SK-N-SH (cell line): ENCODE measurements around the gene TMEM80. TPM values are rescaled to one million over a fixed set of nuclear protein-coding genes. Genes with fewer than 3 reads are reported as not detected.
A peak's percentile ranks its signal among the peaks of the same experiment; 100 is the strongest.

ENCODE experiments used
- CTCF ChIA-PET: fragments of 300-600, 350-600 bp; formaldehyde crosslinking; extraction: SDS; loops from one replicate; lab custom pipeline; 2021; lab: Yijun Ruan, JAX
- POLR2A ChIA-PET: fragments of 350-600 bp; sonication (Branson Sonifier 250); formaldehyde crosslinking; extraction: SDS; loops from one replicate; lab custom pipeline; 2020; ENCODE audit warnings: antibody characterized with exemption, inconsistent platforms; lab: Yijun Ruan, JAX
- DNase-seq: peaks from one replicate; pipeline ENCODE4 v3.0.0; 2012
- H2AFZ ChIP-seq: fragments of 200-600 bp; sonication (generic); 2 replicates; pipeline ENCODE4 v1.8.1; 2016; ENCODE audit warnings: antibody characterized with exemption, mild to moderate bottlenecking, low read depth
- H3F3A ChIP-seq: fragments of 200-600 bp; sonication (generic); replicated peaks from 2 replicates; pipeline ENCODE3; 2016; ENCODE audit warnings: antibody characterized with exemption, mild to moderate bottlenecking; ENCODE audit not compliant: insufficient read depth
- H3K27ac ChIP-seq, 2 experiments: fragments of 200-500 bp in 1 of 2; fragments of 200-600 bp in 1 of 2; sonication (Bioruptor generic) in 1 of 2; sonication (generic), shearing (Covaris generic) in 1 of 2; 2 replicates each; pipeline versions ENCODE4 v1.5.1 to v1.6.1; 2014 to 2016; ENCODE audit warnings: low read depth in 2 of 2, inconsistent platforms in 1 of 2, low read length in 1 of 2, mild to moderate bottlenecking in 1 of 2, mixed read lengths in 1 of 2
- H3K27me3 ChIP-seq: fragments of 200-600 bp; sonication (generic), shearing (Covaris generic); 2 replicates; pipeline ENCODE4 v1.6.1; 2016; ENCODE audit warnings: mixed run types; ENCODE audit not compliant: insufficient read depth
- H3K36me3 ChIP-seq, 2 experiments: fragments of 200-500 bp in 1 of 2; fragments of 200-600 bp in 1 of 2; sonication (Bioruptor generic) in 1 of 2; sonication (generic) in 1 of 2; replicated peaks in 1 of 2; 2 replicates each; pipeline versions ENCODE3 to v1.5.1; 2014 to 2016; ENCODE audit warnings: low read length in 1 of 2, mild to moderate bottlenecking in 1 of 2; ENCODE audit not compliant: insufficient read depth in 2 of 2, control insufficient read depth in 1 of 2
- H3K4me1 ChIP-seq, 2 experiments: fragments of 200-500 bp in 1 of 2; fragments of 200-600 bp in 1 of 2; sonication (Bioruptor generic) in 1 of 2; sonication (generic), shearing (Covaris generic) in 1 of 2; 2 replicates each; pipeline versions ENCODE4 v1.5.1 to v1.6.1; 2014 to 2016; ENCODE audit warnings: low read depth in 1 of 2, low read length in 1 of 2, mixed run types in 1 of 2; ENCODE audit not compliant: insufficient read depth in 2 of 2, control insufficient read depth in 1 of 2
- H3K4me2 ChIP-seq: fragments of 200-600 bp; sonication (generic), shearing (Covaris generic); 2 replicates; pipeline ENCODE4 v1.6.1; 2017; ENCODE audit warnings: mixed run types
- H3K4me3 ChIP-seq, 2 experiments: fragments of 200-500 bp in 1 of 2; fragments of 200-600 bp in 1 of 2; sonication (Bioruptor generic) in 1 of 2; sonication (generic), shearing (Covaris generic) in 1 of 2; 2 replicates each; pipeline versions ENCODE4 v1.5.1 to v1.8.1; 2014 to 2016; ENCODE audit warnings: low read depth in 2 of 2, inconsistent platforms in 1 of 2, low read length in 1 of 2, mild to moderate bottlenecking in 1 of 2, mixed read lengths in 1 of 2, moderate library complexity in 1 of 2
- H3K79me2 ChIP-seq: fragments of 200-600 bp; sonication (generic); 2 replicates; pipeline ENCODE4 v1.8.1; 2017; ENCODE audit warnings: mild to moderate bottlenecking; ENCODE audit not compliant: insufficient read depth
- H3K9ac ChIP-seq: fragments of 200-600 bp; sonication (generic); 2 replicates; pipeline ENCODE4 v1.6.1; 2017; ENCODE audit warnings: mixed run types
- H3K9me2 ChIP-seq: fragments of 200-600 bp; sonication (generic); 2 replicates; pipeline ENCODE4 v1.6.1; 2017; ENCODE audit warnings: mixed run types
- H3K9me3 ChIP-seq: fragments of 200-600 bp; sonication (generic); 2 replicates; pipeline ENCODE4 v1.6.1; 2017; ENCODE audit warnings: mixed run types, mild to moderate bottlenecking, moderate library complexity
- H4K20me1 ChIP-seq: fragments of 200-600 bp; sonication (generic); 2 replicates; pipeline ENCODE4 v1.6.1; 2017; ENCODE audit warnings: mild to moderate bottlenecking, mixed run types; ENCODE audit not compliant: insufficient read depth
- CHD2 ChIP-seq: fragments of 150-350 bp; IDR thresholded peaks from 2 replicates; pipeline ENCODE4 v1.6.1; 2018; ENCODE audit warnings: low read length; ENCODE audit not compliant: partially characterized antibody
- EP300 ChIP-seq, 2 experiments: IDR thresholded peaks; 2 replicates each; pipeline versions ENCODE4 v1.4.0 to v1.6.1; 2012; ENCODE audit warnings: borderline replicate concordance in 1 of 2, low read depth in 1 of 2, low read length in 1 of 2
- EZH2phosphoT487 ChIP-seq: fragments of 200-600 bp; sonication (generic); IDR thresholded peaks from 2 replicates; pipeline ENCODE4 v1.6.1; 2017; ENCODE audit warnings: low read depth, mixed run types, mild to moderate bottlenecking, antibody characterized with exemption, moderate library complexity, borderline replicate concordance
- FOXJ3 ChIP-seq: sonication (generic); formaldehyde crosslinking; IDR thresholded peaks from 2 replicates; pipeline ENCODE4 v1.5.1; 2020; ENCODE audit warnings: mild to moderate bottlenecking, missing genetic modification reagents
- GABPA ChIP-seq: IDR thresholded peaks from 2 replicates; pipeline ENCODE4 v1.4.0; 2012; ENCODE audit warnings: low read depth, mild to moderate bottlenecking
- GATA2 ChIP-seq: sonication (generic); formaldehyde crosslinking; IDR thresholded peaks from 2 replicates; pipeline ENCODE4 v1.5.0; 2020; ENCODE audit warnings: mild to moderate bottlenecking, missing genetic modification reagents
- JUND ChIP-seq: IDR thresholded peaks from 2 replicates; pipeline ENCODE4 v1.4.0; 2012
- MXI1 ChIP-seq: IDR thresholded peaks from 2 replicates; pipeline ENCODE4 v1.6.1; 2012; ENCODE audit warnings: mild to moderate bottlenecking, low read depth, low read length, improper control_type of control experiment
- NRF1 ChIP-seq: IDR thresholded peaks from 2 replicates; pipeline ENCODE4 v1.6.1; 2012; ENCODE audit warnings: low read depth, mild to moderate bottlenecking, low read length
- POLR2AphosphoS5 ChIP-seq: IDR thresholded peaks from 2 replicates; pipeline ENCODE4 v1.6.1; 2012; ENCODE audit warnings: low read depth, low read length
- RAD21 ChIP-seq: IDR thresholded peaks from 2 replicates; pipeline ENCODE4 v1.6.1; 2012; ENCODE audit warnings: mild to moderate bottlenecking, low read length
- RCOR1 ChIP-seq: fragments of 150-350 bp; IDR thresholded peaks from 2 replicates; pipeline ENCODE4 v1.6.1; 2017; ENCODE audit warnings: antibody characterized with exemption, low read length
- REST ChIP-seq: IDR thresholded peaks from 2 replicates; pipeline ENCODE4 v1.6.1; 2012; ENCODE audit warnings: mild to moderate bottlenecking, low read depth, low read length, moderate library complexity
- TAF1 ChIP-seq: IDR thresholded peaks from 2 replicates; pipeline ENCODE4 v1.6.1; 2012; ENCODE audit warnings: low read depth, mild to moderate bottlenecking, low read length, moderate library complexity, borderline replicate concordance
- YY1 ChIP-seq: IDR thresholded peaks from 2 replicates; pipeline ENCODE4 v1.4.0; 2012; ENCODE audit warnings: low read depth, mild to moderate bottlenecking
- WGBS: methylation state at CpG from one replicate; pipeline ENCODE4 v1.1.6; 2017; ENCODE audit warnings: low lambda C conversion rate; 5-methylcytosine and 5-hydroxymethylcytosine counted together
- polyA plus RNA-seq, 3 experiments: library from polyadenylated mRNA; depleted of rRNA; stranded (reverse); fragments of >200 nt; gene quantifications; 2 replicates each; pipeline ENCODE4 v1.2.3, GENCODE V29; 2012
- TF ChIP-seq, protein P1 (sequence below): IDR thresholded peaks from 2 replicates; pipeline ENCODE4 v1.4.0; 2012; ENCODE audit warnings: low read depth, borderline replicate concordance
- TF ChIP-seq, protein P2 (sequence below): IDR thresholded peaks from 2 replicates; pipeline ENCODE4 v1.4.0; 2012; ENCODE audit warnings: low read depth
- TF ChIP-seq, protein P3 (sequence below): fragments of 150-350 bp; IDR thresholded peaks from 2 replicates; pipeline ENCODE4 v1.6.1; 2017; ENCODE audit warnings: antibody characterized with exemption, low read length, low read depth, borderline replicate concordance

TMEM80 gene
- polyA plus RNA-seq, 1 of the 3 experiments (the other 2 are of a cell fraction) = 40.4 TPM

DNA sequence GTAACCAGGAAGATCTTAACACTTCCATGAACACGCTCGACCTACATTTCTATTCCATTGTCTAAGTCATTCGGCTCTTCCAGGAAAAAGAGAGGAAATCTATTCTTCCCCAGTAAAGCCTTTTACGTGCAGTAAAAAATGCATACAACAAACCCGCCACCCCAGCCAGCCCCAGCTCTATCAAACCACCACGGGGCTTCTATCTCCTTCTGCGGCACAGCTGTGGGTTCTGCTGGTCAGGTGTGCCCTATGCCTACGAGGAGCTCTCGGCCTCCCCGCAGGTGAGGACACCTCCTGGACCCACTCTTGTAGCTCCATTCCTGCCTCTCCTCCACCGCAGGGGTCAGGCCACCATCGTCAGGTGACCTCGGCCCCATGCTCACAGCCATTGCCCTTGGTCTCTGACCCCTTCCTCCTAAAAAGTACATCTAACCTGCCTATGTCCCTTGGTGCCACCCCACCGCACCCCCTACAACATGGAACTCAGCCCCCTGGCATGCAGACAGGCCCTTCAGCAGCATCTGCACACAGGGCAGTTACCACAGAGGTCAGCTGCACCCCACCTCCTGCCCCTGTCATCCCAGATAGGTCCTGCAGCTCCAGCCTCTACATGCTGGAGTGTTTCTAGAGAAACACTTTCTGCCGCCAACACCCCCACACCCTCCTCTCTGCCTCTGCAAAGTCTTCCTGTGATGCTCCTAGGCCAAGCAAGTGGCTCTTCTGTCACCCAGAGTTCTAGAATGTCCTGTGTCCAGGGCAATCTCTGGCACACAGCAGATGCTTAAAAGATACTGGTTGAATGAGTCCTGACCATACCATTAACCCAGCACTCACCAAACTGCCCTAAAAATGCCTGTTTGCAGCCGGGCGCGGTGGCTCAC lies 3.7 kb upstream of the TMEM80 start:
- WGBS = 93% methylated on average over 17 of the region's 18 CpGs
- no peak for TF ChIP-seq JUND
- Histone ChIP-seq H3F3A (no peaks in the 10 kb centered on the region), H2AFZ (no peak overlapping the region), H3K9ac (no peak overlapping the region), H3K79me2 (peaks cover 38% of the 10 kb centered on the region), H3K9me3 (no peaks in the 10 kb centered on the region), H3K4me2 (no peak overlapping the region), H3K4me3 (no peak overlapping the region), H3K9me2 (no peaks in the 10 kb centered on the region), H3K36me3 (peaks cover 3 to 18% of the 10 kb centered on the region in 2 experiments), H4K20me1 (peaks cover 11% of the 10 kb centered on the region), H3K4me1 (peaks cover 13 to 17% of the 10 kb centered on the region in 2 experiments; a peak in 2 of 4 replicates), H3K27ac (no peak overlapping the region), H3K27me3 (no peaks in the 10 kb centered on the region)
- no peak for DNase-seq
- ChIA-PET POLR2A (no interaction called here), CTCF (interaction anchor here (1.1 to 11.4 kb wide), 4 partner anchors 17 to 137 kb away, joined by 3 to 122 read pairs (median 3); no protein-coding TSS in a partner anchor)

DNA sequence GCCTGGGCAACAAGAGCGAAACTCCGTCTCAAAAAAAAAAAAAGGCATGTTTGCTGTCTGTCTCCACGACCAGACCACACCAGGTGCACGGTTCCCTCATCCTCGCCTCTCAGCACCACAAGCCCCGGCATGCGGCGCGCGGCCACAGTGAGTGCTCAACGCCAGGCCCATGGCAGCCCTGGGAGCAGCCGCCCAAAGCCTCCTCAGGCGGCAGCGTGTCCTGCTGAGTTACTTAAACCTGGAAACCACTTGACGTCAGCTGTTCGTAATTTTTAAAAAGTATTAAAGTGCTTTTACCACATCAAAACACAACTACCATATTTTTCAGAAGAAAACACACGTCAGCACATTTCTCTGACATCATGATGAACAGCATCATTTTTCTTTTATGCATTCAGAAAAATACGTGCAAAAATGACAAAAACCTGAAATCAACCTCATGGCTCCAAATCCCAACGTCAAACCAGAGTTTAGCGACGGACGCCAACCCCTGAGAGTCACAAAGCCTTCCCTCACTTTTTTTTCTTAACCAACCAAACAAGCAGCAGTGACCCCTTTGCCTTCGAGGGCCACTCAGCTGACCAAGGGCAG lies 2.7 kb upstream of the TMEM80 start:
- H3K4me2 ChIP-seq = peak overlapping the region; percentile 78
- no peaks in the 10 kb centered on the region for H3K9me2 ChIP-seq
- peak overlapping the region; percentile 48 to 89 for H3K4me3 ChIP-seq
- peaks cover 3 to 15% of the 10 kb centered on the region in 2 experiments for H3K36me3 ChIP-seq
- H3K27me3 ChIP-seq = no peaks in the 10 kb centered on the region
- H3F3A ChIP-seq = no peaks in the 10 kb centered on the region
- 92% methylated on average over 23 of the region's 23 CpGs for WGBS
- no peaks in the 10 kb centered on the region for H3K9me3 ChIP-seq
- H3K4me1 ChIP-seq = peaks cover 13 to 19% of the 10 kb centered on the region in 2 experiments; a peak in 2 of 4 replicates
- DNase-seq = no peak
- H3K9ac ChIP-seq = no peak overlapping the region
- H3K79me2 ChIP-seq = peaks cover 47% of the 10 kb centered on the region
- peaks cover 16% of the 10 kb centered on the region for H4K20me1 ChIP-seq
- no peak overlapping the region for H2AFZ ChIP-seq
- 0 out of 4 replicates have a peak overlapping the region, but pooled peaks of 1 of the 2 experiments have one; percentile 25 for H3K27ac ChIP-seq
- POLR2A ChIA-PET = no interaction called here
- CTCF ChIA-PET = interaction anchor here (0.5 to 11.4 kb wide), 3 partner anchors 26 to 47 kb away, joined by 3 to 122 read pairs (median 3); no protein-coding TSS in a partner anchor
- TF ChIP-seq MXI1 = no peak
- TF ChIP-seq NRF1 = no peak
- no peak for TF ChIP-seq RAD21
- TF ChIP-seq, protein P1, sequence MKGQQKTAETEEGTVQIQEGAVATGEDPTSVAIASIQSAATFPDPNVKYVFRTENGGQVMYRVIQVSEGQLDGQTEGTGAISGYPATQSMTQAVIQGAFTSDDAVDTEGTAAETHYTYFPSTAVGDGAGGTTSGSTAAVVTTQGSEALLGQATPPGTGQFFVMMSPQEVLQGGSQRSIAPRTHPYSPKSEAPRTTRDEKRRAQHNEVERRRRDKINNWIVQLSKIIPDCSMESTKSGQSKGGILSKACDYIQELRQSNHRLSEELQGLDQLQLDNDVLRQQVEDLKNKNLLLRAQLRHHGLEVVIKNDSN = no peak
- no peak for TF ChIP-seq GATA2 (CRISPR knock-in tag)
- TF ChIP-seq JUND = no peak
- TF ChIP-seq TAF1 = no peak
- TF ChIP-seq YY1 = no peak
- TF ChIP-seq, protein P2, sequence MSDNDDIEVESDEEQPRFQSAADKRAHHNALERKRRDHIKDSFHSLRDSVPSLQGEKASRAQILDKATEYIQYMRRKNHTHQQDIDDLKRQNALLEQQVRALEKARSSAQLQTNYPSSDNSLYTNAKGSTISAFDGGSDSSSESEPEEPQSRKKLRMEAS = no peak
- no peak for TF ChIP-seq EP300 (IDR thresholded peaks at IDR 0.05; ENCODE audit: borderline replicate concordance in 1 of 2, low read depth in 1 of 2, low read length in 1 of 2)
- no peak for TF ChIP-seq CHD2
- TF ChIP-seq FOXJ3 (CRISPR knock-in tag) = no peak
- TF ChIP-seq EZH2phosphoT487 = no peak
- no peak for TF ChIP-seq RCOR1
- TF ChIP-seq, protein P3, sequence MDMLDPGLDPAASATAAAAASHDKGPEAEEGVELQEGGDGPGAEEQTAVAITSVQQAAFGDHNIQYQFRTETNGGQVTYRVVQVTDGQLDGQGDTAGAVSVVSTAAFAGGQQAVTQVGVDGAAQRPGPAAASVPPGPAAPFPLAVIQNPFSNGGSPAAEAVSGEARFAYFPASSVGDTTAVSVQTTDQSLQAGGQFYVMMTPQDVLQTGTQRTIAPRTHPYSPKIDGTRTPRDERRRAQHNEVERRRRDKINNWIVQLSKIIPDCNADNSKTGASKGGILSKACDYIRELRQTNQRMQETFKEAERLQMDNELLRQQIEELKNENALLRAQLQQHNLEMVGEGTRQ = no peak
- TF ChIP-seq REST = no peak
- no peak for TF ChIP-seq POLR2AphosphoS5
- TF ChIP-seq GABPA = no peak
